ENCODE results near the gene CNTN5.

- TF ChIP-seq POLR2A (IDR thresholded peaks at IDR 0.05), result no peak
- no peak for TF ChIP-seq CTCF (IDR thresholded peaks at IDR 0.05)
Observed at GRCh38 chr11:100098560-100098959, 1077.8 kb downstream of the CNTN5 start.

Data from lower leg skin (tissue), 3 donors.